HepG2 (cell line): ENCODE results near the gene LRRC43. TPM values are rescaled to one million over a fixed set of nuclear protein-coding genes. Genes with fewer than 3 reads are reported as not detected.

ENCODE experiments used
- ATAC-seq: fragments of 200-7000 bp; cut with Tn5 transposase; 3 replicates; pipeline ENCODE4 v1.9.1; 2020; ENCODE audit warnings: mild to moderate bottlenecking, moderate library complexity
- BruUV-seq: library from RNA; stranded (reverse); fragments of 400-500 nt; replicated peaks from 2 replicates; lab custom pipeline; 2021; lab: Mats Ljungman, UMichigan
- CTCF ChIA-PET: fragments of 300-600 bp; formaldehyde crosslinking; extraction: SDS; loops from one replicate; lab custom pipeline; 2021; ENCODE audit warnings: low total read pairs, inconsistent platforms, low intra/inter-chr PET ratio; lab: Yijun Ruan, JAX
- POLR2A ChIA-PET: fragments of 350-600 bp; sonication (Branson Sonifier 250); formaldehyde crosslinking; loops from one replicate; lab custom pipeline; 2020; ENCODE audit warnings: antibody characterized with exemption, inconsistent platforms; lab: Yijun Ruan, JAX
- DNase-seq: peaks from one replicate; pipeline ENCODE4 v3.0.0-alpha.2; 2015; ENCODE audit warnings: low spot score
- FAIRE-seq: peaks from 3 replicates; lab custom pipeline; 2011; peaks lifted over from hg19 to GRCh38; lab: Jason Lieb, UNC
- H2AFZ ChIP-seq: one replicate; pipeline ENCODE4 v1.6.1; 2011; ENCODE audit warnings: low read length, inconsistent platforms
- H3K27ac ChIP-seq: fragments of 300-600 bp; 3 replicates; pipeline ENCODE4 v1.8.0; 2011; ENCODE audit warnings: mixed run types, mild to moderate bottlenecking, mixed read lengths, low read length, inconsistent platforms; ENCODE audit not compliant: insufficient read depth; ENCODE audit errors: extremely low read length
- H3K27me3 ChIP-seq, 2 experiments: fragments of 200-600 bp in 1 of 2; 2 replicates in 1 of 2; 3 replicates in 1 of 2; pipeline versions ENCODE4 v1.6.0 to v1.8.0; 2011; ENCODE audit warnings: low read length in 2 of 2, mild to moderate bottlenecking in 2 of 2, moderate library complexity in 2 of 2, inconsistent platforms in 1 of 2; ENCODE audit not compliant: insufficient read depth in 2 of 2, control insufficient read depth in 1 of 2
- H3K36me3 ChIP-seq, 2 experiments: fragments of 200-600 bp in 1 of 2; replicated peaks in 1 of 2; 2 replicates in 1 of 2; 3 replicates in 1 of 2; pipeline versions ENCODE4 v1.5.1 to v1.8.0; 2011; ENCODE audit warnings: low read length in 2 of 2, inconsistent platforms in 1 of 2; ENCODE audit not compliant: insufficient read depth in 2 of 2, control insufficient read depth in 1 of 2
- H3K4me1 ChIP-seq: 2 replicates; pipeline ENCODE4 v1.5.1; 2012; ENCODE audit warnings: low read length, inconsistent platforms; ENCODE audit not compliant: insufficient read depth
- H3K4me2 ChIP-seq: 2 replicates; pipeline ENCODE4 v1.6.0; 2011; ENCODE audit warnings: low read depth, low read length, inconsistent platforms
- H3K4me3 ChIP-seq, 3 experiments: fragments of 200-600 bp in 1 of 3; sonication (generic), shearing (Covaris generic) in 1 of 3; replicated peaks in 1 of 3; 2 replicates each; pipeline ENCODE4 v1.5.1; 2011 to 2016; ENCODE audit warnings: low read length in 3 of 3, inconsistent platforms in 2 of 3, low read depth in 2 of 3, mild to moderate bottlenecking in 2 of 3, control low read depth in 1 of 3, mixed read lengths in 1 of 3; ENCODE audit not compliant: insufficient read depth in 1 of 3
- H3K79me2 ChIP-seq: one replicate; pipeline ENCODE4 v1.6.1; 2011; ENCODE audit warnings: low read length, inconsistent platforms; ENCODE audit not compliant: insufficient read depth
- H3K9ac ChIP-seq: 2 replicates; pipeline ENCODE4 v1.6.0; 2011; ENCODE audit warnings: mild to moderate bottlenecking, low read depth, low read length, inconsistent platforms; ENCODE audit not compliant: insufficient read depth
- H3K9me3 ChIP-seq: 2 replicates; pipeline ENCODE4 v1.5.1; 2012; ENCODE audit warnings: mild to moderate bottlenecking, low read length
- H4K20me1 ChIP-seq: 2 replicates; pipeline ENCODE4 v1.6.0; 2011; ENCODE audit warnings: inconsistent platforms, mild to moderate bottlenecking, low read length, moderate library complexity; ENCODE audit not compliant: insufficient read depth
- BHLHE40 ChIP-seq: IDR thresholded peaks from 2 replicates; pipeline ENCODE4 v1.6.1; 2011; ENCODE audit warnings: low read length, improper control_type of control experiment
- STAG1 ChIP-seq: sonication (generic); formaldehyde crosslinking; IDR thresholded peaks from 2 replicates; pipeline ENCODE4 v1.4.0; 2020; ENCODE audit warnings: missing genetic modification reagents
- ZNF256 ChIP-seq: sonication (generic); formaldehyde crosslinking; conservative IDR thresholded peaks from 2 replicates; pipeline ENCODE4 v1.4.0; 2020; ENCODE audit warnings: missing genetic modification reagents
- WGBS: methylation state at CpG from one replicate; pipeline ENCODE4 v1.1.6; 2017; ENCODE audit warnings: low lambda C conversion rate; 5-methylcytosine and 5-hydroxymethylcytosine counted together
- in situ Hi-C: cut with HindIII; loops from 2 replicates; pipeline ENCODE4 v1.10.0; 2017; ENCODE audit warnings: low pct_unique_long_range_greater_than_20kb; ENCODE audit not compliant: extremely low pct_ligation_motif_present
- intact Hi-C: fragments of 100-400 bp; cut with micrococcal nuclease; formaldehyde crosslinking; loops from one replicate; pipeline ENCODE4 v1.10.0; 2022; ENCODE audit not compliant: unreplicated experiment
- polyA plus RNA-seq, 8 experiments: library from polyadenylated mRNA; depleted of rRNA in 3 of 8; stranded (reverse) in 7 of 8; unstranded in 1 of 8; fragments of >200 nt; fragmentation: Illumina TruSeq in 4 of 8; extraction: Trizol in 4 of 8; gene quantifications; 2 replicates each; pipeline versions ENCODE4 v1.2.1 to v1.2.3, GENCODE V29; 2011 to 2016; ENCODE audit warnings: low read depth in 4 of 8, missing spikeins in 1 of 8, mixed read lengths in 1 of 8; ENCODE audit not compliant: insufficient read depth in 1 of 8
- total RNA-seq, 5 experiments: library from RNA; depleted of rRNA; stranded (reverse); fragments of >200 nt; fragmentation: Illumina TruSeq; extraction: Trizol; gene quantifications; 2 replicates each; pipeline ENCODE4 v1.2.3, GENCODE V29; 2016; ENCODE audit warnings: low read depth in 1 of 5
- TF ChIP-seq, protein P1 (sequence below): sonication (generic); formaldehyde crosslinking; IDR thresholded peaks from 2 replicates; pipeline ENCODE4 v1.5.0; 2020; ENCODE audit warnings: mild to moderate bottlenecking, missing genetic modification reagents, moderate library complexity
- TF ChIP-seq, protein P2 (sequence below): sonication (generic); formaldehyde crosslinking; IDR thresholded peaks from 2 replicates; pipeline ENCODE4 v1.4.0; 2020; ENCODE audit warnings: missing genetic modification reagents

The LRRC43 gene
- total and polyA plus RNA-seq, 2 of the 13 experiments (the other 11 are each of a cell fraction or from before 2014, with no cell fraction given), result not detected

DNA sequence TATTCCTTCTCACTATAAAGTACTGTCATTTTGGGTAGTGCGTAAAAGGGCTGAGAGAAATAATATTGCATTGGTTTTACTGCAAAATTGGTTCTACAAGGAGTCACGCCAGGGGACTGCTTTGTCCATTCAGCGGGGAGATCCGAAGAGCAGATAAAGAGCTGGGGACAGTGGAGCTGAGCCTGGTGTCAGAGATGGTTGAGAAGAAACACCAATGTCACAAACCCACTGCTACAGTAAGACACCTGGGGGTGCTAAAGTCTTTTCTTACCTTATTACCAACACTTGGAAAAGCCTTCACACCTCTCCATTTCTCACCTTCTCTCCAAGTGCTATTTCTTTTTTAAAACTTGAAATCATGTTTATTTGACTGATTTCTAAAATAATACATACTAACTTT, 23.0 kb upstream of the LRRC43 start:
- Histone ChIP-seq H3K4me2 (no peak overlapping the region), H3K9ac (no peak overlapping the region), H3K4me3 (no peak overlapping the region), H4K20me1 (no peaks in the 10 kb centered on the region), H3K9me3 (no peaks in the 10 kb centered on the region)
- ATAC-seq, result peak; percentile 35; the same call in 1 of the 3 replicates
- BruUV-seq, result no TSS peak
- in situ Hi-C loops, result no loop called here
- TF ChIP-seq, protein P1, sequence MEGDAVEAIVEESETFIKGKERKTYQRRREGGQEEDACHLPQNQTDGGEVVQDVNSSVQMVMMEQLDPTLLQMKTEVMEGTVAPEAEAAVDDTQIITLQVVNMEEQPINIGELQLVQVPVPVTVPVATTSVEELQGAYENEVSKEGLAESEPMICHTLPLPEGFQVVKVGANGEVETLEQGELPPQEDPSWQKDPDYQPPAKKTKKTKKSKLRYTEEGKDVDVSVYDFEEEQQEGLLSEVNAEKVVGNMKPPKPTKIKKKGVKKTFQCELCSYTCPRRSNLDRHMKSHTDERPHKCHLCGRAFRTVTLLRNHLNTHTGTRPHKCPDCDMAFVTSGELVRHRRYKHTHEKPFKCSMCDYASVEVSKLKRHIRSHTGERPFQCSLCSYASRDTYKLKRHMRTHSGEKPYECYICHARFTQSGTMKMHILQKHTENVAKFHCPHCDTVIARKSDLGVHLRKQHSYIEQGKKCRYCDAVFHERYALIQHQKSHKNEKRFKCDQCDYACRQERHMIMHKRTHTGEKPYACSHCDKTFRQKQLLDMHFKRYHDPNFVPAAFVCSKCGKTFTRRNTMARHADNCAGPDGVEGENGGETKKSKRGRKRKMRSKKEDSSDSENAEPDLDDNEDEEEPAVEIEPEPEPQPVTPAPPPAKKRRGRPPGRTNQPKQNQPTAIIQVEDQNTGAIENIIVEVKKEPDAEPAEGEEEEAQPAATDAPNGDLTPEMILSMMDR (CRISPR knock-in tag), result peak; percentile 29
- TF ChIP-seq STAG1 (CRISPR knock-in tag) (peak; percentile 44), BHLHE40 (no peak)
- TF ChIP-seq, all 625 proteins: peak for 2
- FAIRE-seq (no peak), DNase-seq (no peak)
- no peak overlapping the region for H2AFZ ChIP-seq
- no peak overlapping the region for H3K27ac ChIP-seq
- CTCF ChIA-PET, result no interaction called here
- H3K36me3 ChIP-seq, result no peaks in the 10 kb centered on the region
- POLR2A ChIA-PET, result no interaction called here
- H3K79me2 ChIP-seq, result no peaks in the 10 kb centered on the region
- 0 out of 2 replicates have a peak, but pooled peaks cover 9% of the 10 kb centered on the region for H3K4me1 ChIP-seq
- intact Hi-C loops, result no loop called here
- H3K27me3 ChIP-seq, result peaks cover 0 to 8% of the 10 kb centered on the region in 2 experiments; a peak in 3 of 5 replicates
- 47% methylated on average over 4 of the region's 4 CpGs for WGBS

DNA sequence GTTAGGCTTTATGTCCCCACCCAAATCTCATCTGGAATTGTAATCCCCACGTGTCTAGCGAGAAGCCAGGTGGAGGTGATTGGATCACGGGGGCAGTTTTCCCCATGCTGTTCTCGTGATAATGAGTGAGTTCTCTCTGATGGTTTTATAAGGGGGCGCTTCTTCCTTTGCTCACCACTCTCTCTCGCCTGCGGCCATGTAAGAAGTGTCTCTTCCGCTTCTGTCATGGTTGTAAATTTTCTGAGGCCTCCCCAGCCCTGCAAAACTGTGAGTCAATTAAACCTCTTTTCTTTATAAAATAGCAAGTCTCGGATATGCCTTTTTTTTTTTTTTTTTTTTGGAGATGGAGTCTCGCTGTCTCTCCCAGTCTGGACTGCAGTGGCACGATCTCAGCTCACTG, 22.2 kb upstream of the LRRC43 start:
- Histone ChIP-seq H3K27ac (no peak overlapping the region), H3K9ac (no peak overlapping the region), H3K4me1 (0 out of 2 replicates have a peak, but pooled peaks cover 9% of the 10 kb centered on the region), H3K4me2 (no peak overlapping the region), H4K20me1 (no peaks in the 10 kb centered on the region), H3K36me3 (no peaks in the 10 kb centered on the region), H3K79me2 (no peaks in the 10 kb centered on the region), H3K9me3 (no peaks in the 10 kb centered on the region), H3K4me3 (no peak overlapping the region), H2AFZ (no peak overlapping the region), H3K27me3 (peaks cover 0 to 4% of the 10 kb centered on the region in 2 experiments; a peak in 2 of 5 replicates)
- WGBS, result 44% methylated on average over 11 of the region's 11 CpGs
- FAIRE-seq (no peak), ATAC-seq (no peak), DNase-seq (no peak)
- TF ChIP-seq, protein P2, sequence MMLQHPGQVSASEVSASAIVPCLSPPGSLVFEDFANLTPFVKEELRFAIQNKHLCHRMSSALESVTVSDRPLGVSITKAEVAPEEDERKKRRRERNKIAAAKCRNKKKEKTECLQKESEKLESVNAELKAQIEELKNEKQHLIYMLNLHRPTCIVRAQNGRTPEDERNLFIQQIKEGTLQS (CRISPR knock-in tag), result no peak
- TF ChIP-seq ZNF256 (CRISPR knock-in tag), result no peak
- BruUV-seq, result no TSS peak
- in situ Hi-C loops, result no loop called here
- ChIA-PET CTCF (no interaction called here), POLR2A (no interaction called here)
- intact Hi-C loops, result no loop called here
